HG02870 (cell line): ENCODE measurements around the gene CUL2.
"Not testable (repeated sequence)": the region's sequence is repeated elsewhere in the genome, so short reads cannot be mapped to it uniquely, and the experiment has no call there.

Experiments
- ATAC-seq: cut with Tn5 transposase; IDR thresholded peaks from one replicate; pipeline ENCODE4 v1.9.1; 2021; ENCODE audit warnings: mild to moderate bottlenecking, moderate library complexity; ENCODE audit not compliant: unreplicated experiment

The CUL2 gene

GRCh38 chr10:34981844-34982243 is 108.3 kb downstream of the CUL2 start:
- no peak for ATAC-seq

DNA sequence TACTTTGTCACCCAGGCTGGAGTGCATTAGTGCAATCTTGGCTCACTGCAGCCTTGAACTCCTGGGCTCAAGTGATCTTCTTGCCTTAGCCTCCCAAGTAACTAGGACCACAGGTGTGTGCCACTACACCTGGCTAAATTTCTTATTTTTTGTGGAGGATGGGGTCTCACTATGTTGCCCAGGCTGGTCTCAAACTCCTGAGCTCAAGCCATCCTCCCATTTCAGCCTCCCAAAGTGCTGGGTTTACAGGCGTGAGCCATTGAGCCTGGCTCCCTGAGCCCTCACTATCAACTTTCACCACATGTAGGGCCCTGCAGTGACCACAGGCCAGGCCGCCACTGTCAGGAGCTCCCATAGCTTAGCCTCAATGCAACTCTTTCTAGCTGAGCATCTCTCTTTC is 110.2 kb downstream of the CUL2 start:
- ATAC-seq: no peak

DNA sequence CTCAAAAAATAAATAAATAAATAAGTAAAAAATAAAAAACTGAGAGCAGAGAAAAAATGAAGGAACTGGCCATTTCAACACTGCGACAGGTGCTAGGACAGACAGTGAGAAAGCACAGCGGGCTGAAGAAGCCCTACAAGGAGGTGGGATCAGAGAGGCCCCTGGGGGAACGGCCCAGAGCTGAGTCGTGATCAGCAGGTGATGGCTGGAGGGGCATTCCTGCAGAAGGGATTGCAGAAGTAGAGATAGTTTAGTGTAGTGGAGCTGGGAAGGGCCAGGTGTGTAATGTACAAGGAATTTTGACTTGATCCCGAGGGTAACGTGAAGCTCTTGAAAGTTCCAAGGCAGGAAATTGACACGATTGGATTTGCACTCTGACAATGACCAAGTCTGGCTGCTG is 112.1 kb downstream of the CUL2 start:
- no peak for ATAC-seq

GRCh38 chr10:34976380-34976910 is 113.7 kb downstream of the CUL2 start:
- not testable (repeated sequence) for ATAC-seq

GRCh38 chr10:34974364-34975065 is 115.6 kb downstream of the CUL2 start:
- ATAC-seq: not testable (repeated sequence)

GRCh38 chr10:34973757-34974156 is 116.4 kb downstream of the CUL2 start:
- not testable (repeated sequence) for ATAC-seq

- ATAC-seq: not testable (repeated sequence)
Measured at GRCh38 chr10:34973121-34973520, 117.0 kb downstream of the CUL2 start.

DNA sequence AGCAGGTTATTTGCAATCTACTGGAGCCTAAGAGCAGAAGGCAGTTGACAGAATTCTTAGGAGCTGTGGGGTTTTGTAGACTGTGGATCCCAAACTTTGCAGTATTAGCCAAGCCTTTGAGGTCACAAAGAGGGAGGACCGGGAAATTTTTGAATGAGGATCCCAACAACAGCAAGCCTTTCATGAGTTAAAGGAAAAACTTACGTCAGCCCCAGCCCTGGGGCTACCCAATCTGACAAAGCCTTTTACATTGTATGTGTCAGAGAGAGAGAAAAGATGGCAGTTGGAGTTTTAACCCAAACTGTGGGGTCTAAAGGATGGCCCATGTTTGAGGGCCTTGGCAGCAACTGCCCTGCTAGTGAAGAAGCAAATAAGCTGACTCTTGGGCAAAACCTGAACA is 117.5 kb downstream of the CUL2 start:
- ATAC-seq: not testable (repeated sequence)

- ATAC-seq: not testable (repeated sequence)
Measured at GRCh38 chr10:34971606-34972334, 118.4 kb downstream of the CUL2 start.

- no peak for ATAC-seq
Measured at GRCh38 chr10:34969171-34969570, 121.0 kb downstream of the CUL2 start.

- ATAC-seq: no peak
Measured at GRCh38 chr10:34967335-34967880, 122.7 kb downstream of the CUL2 start.

DNA sequence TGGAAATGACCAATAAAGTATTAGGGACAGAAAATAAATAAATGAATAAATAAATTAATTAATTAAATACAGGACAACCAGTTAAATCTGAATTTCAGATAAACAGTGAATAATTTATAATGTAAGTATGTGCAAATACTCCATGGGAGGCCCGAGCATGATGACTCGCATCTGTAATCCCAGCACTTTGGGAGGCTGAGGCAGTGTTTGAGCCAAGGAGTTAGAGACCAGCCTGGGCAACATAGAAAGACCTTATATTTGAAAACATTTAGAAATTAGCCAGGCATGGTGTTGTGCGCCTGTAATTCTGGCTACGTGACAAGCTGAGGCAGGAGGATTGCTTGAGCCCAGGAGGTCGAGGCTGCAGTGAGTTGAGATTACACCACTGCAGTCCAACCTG is 123.7 kb downstream of the CUL2 start:
- ATAC-seq: no peak

DNA sequence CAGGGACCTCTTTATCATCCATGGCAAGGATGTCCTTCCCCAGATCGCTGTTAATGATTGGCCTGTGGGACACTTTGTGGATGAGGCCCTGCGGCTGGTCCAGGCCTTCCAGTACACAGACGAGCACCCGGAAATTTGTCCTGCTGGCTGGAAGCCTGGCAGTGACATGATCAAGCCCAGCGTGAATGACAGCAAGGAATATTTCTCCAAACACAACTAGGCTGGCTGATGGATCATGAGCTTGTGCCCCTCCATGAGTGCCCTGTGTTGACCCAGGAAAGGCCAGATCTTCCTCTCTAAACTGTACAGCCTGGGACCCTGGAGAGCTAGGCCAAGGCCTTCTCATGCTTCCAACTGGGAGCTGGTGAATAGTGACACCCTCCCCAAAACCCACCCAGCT is 124.1 kb downstream of the CUL2 start:
- ATAC-seq: no peak

- ATAC-seq: no peak
Measured at GRCh38 chr10:34964166-34964800, 125.9 kb downstream of the CUL2 start.

DNA sequence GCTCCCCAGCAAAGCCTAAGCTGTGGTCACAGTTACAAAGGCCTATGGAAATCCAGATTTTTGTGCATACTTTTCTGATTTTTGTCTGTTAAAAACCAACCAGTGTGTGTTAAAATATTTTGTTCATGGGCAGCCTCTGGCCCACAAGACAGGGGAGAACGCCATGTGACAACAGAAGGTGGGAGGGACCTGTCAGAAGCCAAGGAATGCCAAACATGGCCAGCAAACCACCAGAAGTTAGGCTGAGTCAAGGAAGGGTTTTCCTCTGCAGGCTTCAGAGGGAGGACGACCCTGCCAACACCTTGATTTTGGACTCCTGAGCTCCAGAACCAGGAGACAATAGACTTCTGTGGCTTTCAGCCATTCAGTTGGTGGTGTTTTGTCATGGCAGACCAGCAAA is 127.3 kb downstream of the CUL2 start:
- ATAC-seq: no peak

DNA sequence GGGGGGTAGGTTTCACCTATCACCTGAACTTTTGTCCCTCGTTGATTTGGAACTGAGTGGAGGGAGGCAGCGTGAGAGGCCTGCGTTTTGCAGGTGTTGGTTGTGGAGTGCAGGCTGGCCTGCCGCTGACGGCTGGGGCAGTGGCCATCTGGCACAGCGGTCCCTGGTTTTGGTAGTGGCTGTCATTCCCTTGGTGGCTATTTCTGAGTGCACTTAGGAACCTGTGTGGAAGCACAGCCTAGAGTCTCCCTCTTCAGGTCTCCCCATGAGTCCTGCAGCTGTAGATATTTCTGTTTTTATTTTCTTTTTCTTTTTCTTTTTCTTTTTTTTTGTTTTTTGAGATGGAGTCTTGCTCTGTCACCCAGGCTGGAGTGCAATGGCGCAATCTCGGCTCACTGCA is 129.2 kb downstream of the CUL2 start:
- ATAC-seq: no peak

DNA sequence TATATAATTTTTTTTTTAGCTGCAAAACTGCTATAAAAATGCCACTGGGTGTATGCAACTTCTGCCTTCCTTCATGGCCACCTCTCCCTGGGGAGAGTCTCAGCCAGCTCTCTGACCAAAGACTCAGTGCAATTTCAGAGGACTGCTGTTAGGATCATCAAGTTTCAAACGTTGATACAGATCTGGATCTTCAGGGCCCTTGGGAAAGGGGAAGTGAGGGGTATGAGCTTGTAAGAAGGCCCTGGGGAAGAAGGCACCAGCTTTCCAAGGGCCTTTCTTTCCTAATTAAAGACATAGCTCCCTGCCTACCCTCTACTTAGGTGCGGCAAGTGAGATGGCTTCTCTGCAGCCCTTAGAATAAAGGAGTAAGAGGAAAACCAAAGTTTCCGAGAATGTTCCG is 130.4 kb downstream of the CUL2 start:
- ATAC-seq: no peak

DNA sequence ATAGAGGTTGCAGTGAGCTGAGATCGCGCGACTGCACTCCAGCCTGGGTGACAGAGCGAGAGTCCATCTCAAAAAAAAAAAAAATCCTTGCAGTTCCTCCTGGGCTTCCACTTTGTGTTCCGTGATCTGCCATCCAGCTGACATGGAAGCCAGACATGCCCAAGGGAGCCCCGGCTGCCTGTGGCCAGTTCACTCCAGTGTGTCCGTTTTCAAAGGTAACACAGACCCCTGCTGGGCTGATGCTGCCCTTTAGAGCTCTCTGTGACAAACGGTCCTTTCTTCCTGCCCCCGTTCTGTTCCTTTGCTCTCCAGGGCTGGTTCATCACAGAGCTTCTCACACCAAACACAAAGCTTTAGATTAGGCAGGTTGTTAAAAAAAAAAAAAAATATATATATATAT is 130.8 kb downstream of the CUL2 start:
- no peak for ATAC-seq
